ENCODE measurements around the gene CLN3. TPM values are rescaled to one million over a fixed set of nuclear protein-coding genes. Genes with fewer than 3 reads are reported as not detected.
"Not testable (repeated sequence)": the region's sequence is repeated elsewhere in the genome, so short reads cannot be mapped to it uniquely, and the experiment has no call there.

CLN3 gene
- total RNA-seq, 2 experiments from 2014 or later = 28.7 to 29.7 TPM

DNA sequence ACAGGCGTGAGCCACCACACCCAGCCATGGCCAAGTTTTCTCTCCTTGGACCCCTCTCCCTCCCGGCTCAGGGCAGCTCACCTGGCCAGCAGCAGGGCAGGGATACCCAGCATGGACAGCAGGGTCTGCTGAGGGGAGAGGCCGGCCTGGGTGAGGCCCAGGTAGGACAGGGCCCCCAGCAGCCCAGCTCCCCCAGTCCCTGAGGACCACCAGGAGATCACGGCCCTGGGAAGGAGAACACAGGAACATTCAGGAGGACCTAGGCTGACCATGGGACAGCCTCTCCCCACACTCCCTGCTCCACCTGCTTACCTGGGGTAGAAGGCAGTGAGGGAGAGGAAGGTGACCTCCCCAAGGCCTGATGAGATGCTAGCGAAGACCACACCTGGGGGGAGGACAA lies 5.6 kb downstream of the CLN3 start:
- Mint-ChIP-seq H3K27me3 (no peaks in the 10 kb centered on the region), H3K27ac (no peak overlapping the region), H3K9me3 (no peaks in the 10 kb centered on the region), H3K36me3 (peaks cover 19% of the 10 kb centered on the region), H3K4me1 (peaks cover 16% of the 10 kb centered on the region), H3K4me3 (no peak overlapping the region)
- DNase-seq = no peak

DNA sequence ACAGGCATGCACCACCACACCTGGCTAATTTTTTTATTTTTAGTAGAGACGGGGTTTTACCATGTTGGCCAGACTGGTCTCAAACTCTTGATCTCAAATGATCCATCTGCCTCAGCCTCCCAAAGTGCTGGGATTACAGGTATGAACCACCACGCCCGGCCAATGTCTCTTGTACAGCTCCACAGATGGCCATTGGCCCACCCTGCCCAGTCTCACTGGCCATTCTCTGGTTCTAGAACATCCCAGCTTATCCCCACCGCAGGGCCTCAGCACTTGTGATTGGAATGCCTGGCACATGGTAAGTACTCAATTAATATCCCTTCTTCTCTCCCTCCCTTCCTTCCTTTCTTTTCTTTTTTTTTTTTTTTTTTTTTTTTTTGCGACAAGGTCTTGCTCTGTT lies 8.5 kb downstream of the CLN3 start:
- H3K4me3 Mint-ChIP-seq, H3K9me3 Mint-ChIP-seq: not testable (repeated sequence)
- peak overlapping the region; percentile 51 for H3K27ac Mint-ChIP-seq

DNA sequence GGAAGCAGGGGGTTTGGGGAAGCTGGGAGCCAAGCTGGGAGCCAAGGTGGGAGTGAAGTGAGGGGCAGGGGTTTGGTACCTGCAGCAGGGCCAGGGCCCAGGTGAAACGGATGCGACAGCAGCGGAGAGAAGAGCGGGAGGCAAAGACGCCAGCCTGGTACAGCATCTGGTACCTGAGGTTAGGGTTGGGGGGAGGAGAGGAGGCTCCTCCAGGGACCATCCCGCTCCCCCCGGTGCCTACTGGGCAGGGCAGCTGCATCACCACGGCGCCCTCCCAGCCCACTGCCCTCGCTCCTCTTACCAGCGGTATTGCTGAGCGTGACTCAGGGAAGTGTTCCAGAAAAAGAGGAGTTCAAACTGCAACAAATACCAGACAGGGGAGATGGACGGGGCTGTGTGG lies 9.8 kb downstream of the CLN3 start:
- DNase-seq = no peak
- peaks cover under 1% of the 10 kb centered on the region for H3K4me1 Mint-ChIP-seq
- no peaks in the 10 kb centered on the region for H3K27me3 Mint-ChIP-seq
- no peaks in the 10 kb centered on the region for H3K9me3 Mint-ChIP-seq
- no peak overlapping the region for H3K4me3 Mint-ChIP-seq
- peaks cover 11% of the 10 kb centered on the region for H3K36me3 Mint-ChIP-seq
- H3K27ac Mint-ChIP-seq = no peak overlapping the region

More for the DNA sequence above, 8.5 kb downstream of the CLN3 start:
- H3K4me1 Mint-ChIP-seq, H3K36me3 Mint-ChIP-seq, H3K27me3 Mint-ChIP-seq, DNase-seq: not testable (repeated sequence)

- peaks cover 6% of the 10 kb centered on the region for H3K4me1 Mint-ChIP-seq
- no peak for DNase-seq
- H3K27me3 Mint-ChIP-seq = no peaks in the 10 kb centered on the region
- no peak overlapping the region for H3K27ac Mint-ChIP-seq
- peaks cover 19% of the 10 kb centered on the region for H3K36me3 Mint-ChIP-seq
- H3K9me3 Mint-ChIP-seq = no peaks in the 10 kb centered on the region
- H3K4me3 Mint-ChIP-seq = no peak overlapping the region
Measured at GRCh38 chr16:28478506-28479180, 13.2 kb downstream of the CLN3 start.

- Mint-ChIP-seq H3K27me3 (no peaks in the 10 kb centered on the region), H3K36me3 (peaks cover 22% of the 10 kb centered on the region), H3K27ac (no peak overlapping the region), H3K4me1 (peaks cover 10% of the 10 kb centered on the region), H3K4me3 (no peak overlapping the region), H3K9me3 (no peaks in the 10 kb centered on the region)
- DNase-seq = no peak
Measured at GRCh38 chr16:28477311-28477920, 14.5 kb downstream of the CLN3 start.

DNA sequence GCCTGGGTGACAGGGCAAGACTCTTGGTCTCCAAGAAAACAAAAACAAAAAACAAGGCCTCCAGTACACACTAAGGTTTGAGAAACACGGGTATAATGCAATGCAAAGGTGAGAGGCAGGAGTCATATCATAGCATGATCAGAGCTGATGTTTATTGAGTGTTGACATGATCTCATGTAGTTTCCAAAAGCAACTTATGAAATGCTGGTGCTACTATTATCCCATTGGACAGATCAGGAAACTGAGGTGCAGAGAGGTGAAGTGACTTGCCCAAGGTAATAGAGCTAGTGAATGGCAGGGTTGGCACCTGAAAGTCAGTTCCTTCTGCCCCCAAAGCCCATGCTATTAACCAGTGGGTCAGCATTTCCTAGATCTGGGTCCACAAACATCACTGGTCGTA lies 16.7 kb downstream of the CLN3 start:
- Mint-ChIP-seq H3K27ac (no peak overlapping the region), H3K36me3 (peaks cover 18% of the 10 kb centered on the region), H3K27me3 (no peaks in the 10 kb centered on the region), H3K9me3 (no peaks in the 10 kb centered on the region), H3K4me3 (no peak overlapping the region), H3K4me1 (peaks cover 10% of the 10 kb centered on the region)
- no peak for DNase-seq

GRCh38 chr16:28473714-28474265 lies 18.1 kb downstream of the CLN3 start:
- Mint-ChIP-seq H3K27ac (no peak overlapping the region), H3K4me1 (peaks cover 10% of the 10 kb centered on the region), H3K9me3 (no peaks in the 10 kb centered on the region), H3K4me3 (no peak overlapping the region), H3K36me3 (peaks cover 18% of the 10 kb centered on the region), H3K27me3 (no peaks in the 10 kb centered on the region)
- DNase-seq = no peak

- not testable (repeated sequence) for H3K4me1 Mint-ChIP-seq, H3K36me3 Mint-ChIP-seq, H3K4me3 Mint-ChIP-seq, DNase-seq, H3K27me3 Mint-ChIP-seq, H3K27ac Mint-ChIP-seq, H3K9me3 Mint-ChIP-seq
Measured at GRCh38 chr16:28447081-28447480, 44.8 kb downstream of the CLN3 start.

DNA sequence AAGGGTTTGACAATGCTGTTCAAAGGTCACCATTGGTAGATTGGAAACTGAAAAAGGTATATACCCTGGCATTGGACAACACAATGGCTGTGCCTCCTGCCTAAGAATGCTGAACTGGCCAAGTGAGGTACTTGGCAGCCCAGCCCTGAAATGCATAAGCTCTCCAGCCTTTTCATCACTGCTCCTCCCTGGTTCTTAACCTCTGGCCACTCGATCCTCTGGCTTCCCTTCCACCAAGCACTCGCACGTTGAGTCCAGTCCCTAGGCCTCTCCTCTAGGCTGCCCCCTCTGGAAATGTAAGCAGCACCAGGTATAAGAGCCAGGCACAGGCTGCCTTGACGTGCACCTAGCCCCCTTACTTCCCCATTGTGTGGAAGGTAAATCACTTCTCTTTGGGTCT lies 45.5 kb downstream of the CLN3 start:
- not testable (repeated sequence) for H3K27ac Mint-ChIP-seq, H3K36me3 Mint-ChIP-seq, H3K9me3 Mint-ChIP-seq, H3K27me3 Mint-ChIP-seq, DNase-seq, H3K4me3 Mint-ChIP-seq, H3K4me1 Mint-ChIP-seq

- H3K27me3 Mint-ChIP-seq, H3K36me3 Mint-ChIP-seq, DNase-seq, H3K27ac Mint-ChIP-seq, H3K9me3 Mint-ChIP-seq, H3K4me3 Mint-ChIP-seq, H3K4me1 Mint-ChIP-seq: not testable (repeated sequence)
Measured at GRCh38 chr16:28443943-28444342, 47.9 kb downstream of the CLN3 start.

DNA sequence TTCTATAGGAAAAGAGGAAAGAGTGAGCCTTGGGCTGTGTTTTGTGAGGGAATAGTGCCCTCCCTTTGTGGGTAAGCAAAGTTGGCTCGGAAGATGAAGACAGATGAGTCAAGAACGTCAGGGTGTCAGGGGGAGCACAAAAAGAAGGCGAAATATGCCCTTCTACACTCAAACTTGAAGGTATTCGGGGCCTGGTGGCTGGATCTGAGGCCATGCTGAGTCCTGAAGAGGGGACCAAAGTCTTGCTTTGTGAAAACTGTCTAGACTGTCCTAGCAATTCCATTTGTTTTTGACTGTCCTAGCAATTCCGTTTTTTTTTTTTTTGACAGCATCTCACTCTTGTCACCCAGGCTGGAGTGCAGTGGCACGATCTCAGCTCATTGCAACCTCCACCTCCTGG lies 53.0 kb downstream of the CLN3 start:
- not testable (repeated sequence) for H3K27ac Mint-ChIP-seq, H3K4me1 Mint-ChIP-seq, H3K36me3 Mint-ChIP-seq, H3K4me3 Mint-ChIP-seq, H3K9me3 Mint-ChIP-seq, H3K27me3 Mint-ChIP-seq, DNase-seq

DNA sequence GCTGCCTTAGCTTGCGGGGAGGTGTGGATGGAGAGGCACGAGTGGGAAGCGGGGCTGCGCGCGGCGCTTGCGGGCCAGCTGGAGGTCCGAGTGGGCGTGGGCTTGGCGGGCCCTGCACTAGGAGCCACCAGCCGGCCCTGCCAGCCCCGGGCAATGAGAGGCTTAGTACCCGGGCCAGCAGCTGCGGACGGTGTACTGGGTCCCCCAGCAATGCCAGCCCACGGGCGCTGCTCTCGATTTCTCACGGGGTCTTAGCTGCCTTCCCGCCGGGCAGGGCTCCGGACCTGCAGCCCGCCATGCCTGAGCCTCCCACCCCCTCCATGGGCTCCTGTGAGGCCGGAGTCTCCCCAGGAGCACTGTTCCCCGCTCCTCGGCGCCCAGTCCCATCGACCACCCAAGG lies 56.5 kb downstream of the CLN3 start:
- not testable (repeated sequence) for H3K4me3 Mint-ChIP-seq, H3K27ac Mint-ChIP-seq, H3K36me3 Mint-ChIP-seq, H3K4me1 Mint-ChIP-seq, H3K9me3 Mint-ChIP-seq, H3K27me3 Mint-ChIP-seq, DNase-seq

Other genes with a start within 250 kb of the CLN3 start
- gene SBK1, start 199.5 kb downstream of the CLN3 start, total RNA-seq = 1 to 10 TPM; 8.5 to 9.7 TPM
- gene NPIPB6, start 128.6 kb downstream of the CLN3 start, total RNA-seq = not detected
- 10 to 100 TPM; 45.8 to 95.0 TPM for gene EIF3CL, start 88.2 kb downstream of the CLN3 start, total RNA-seq
- gene NPIPB7, start 19.7 kb downstream of the CLN3 start, total RNA-seq = not detected
- gene APOBR, start 2.6 kb upstream of the CLN3 start, total RNA-seq = 1 to 10 TPM; 5.4 to 5.5 TPM
- gene IL27, start 14.8 kb upstream of the CLN3 start, total RNA-seq = not detected
- not detected for gene NUPR1, start 46.9 kb upstream of the CLN3 start, total RNA-seq
- gene SGF29, start 61.8 kb upstream of the CLN3 start, total RNA-seq = 10 to 100 TPM; 27.7 to 30.0 TPM
- gene SULT1A2, start 105.0 kb upstream of the CLN3 start, total RNA-seq = under 1 TPM; 0.24 to 0.68 TPM
- 10 to 100 TPM; 11.6 to 13.3 TPM for gene SULT1A1, start 118.0 kb upstream of the CLN3 start, total RNA-seq
- under 1 TPM in 1 of 2 experiments, not detected in 1; 0.39 TPM for gene NPIPB8, start 146.0 kb upstream of the CLN3 start, total RNA-seq
- gene EIF3C, start 219.4 kb upstream of the CLN3 start, total RNA-seq = 100 to 1,000 TPM; 825 to 930 TPM